Measurements from ENCODE around the gene CFAP100.

The CFAP100 gene

GRCh38 chr3:126357295-126358037 is 37.2 kb upstream of the CFAP100 start, which contains the start of gene KLF15:
TSS of gene KLF15 (minus strand) at chr3:126357408. CDS start at chr3:126352922, 4,486 bp downstream.
- peak; percentile 79 for DNase-seq

DNA sequence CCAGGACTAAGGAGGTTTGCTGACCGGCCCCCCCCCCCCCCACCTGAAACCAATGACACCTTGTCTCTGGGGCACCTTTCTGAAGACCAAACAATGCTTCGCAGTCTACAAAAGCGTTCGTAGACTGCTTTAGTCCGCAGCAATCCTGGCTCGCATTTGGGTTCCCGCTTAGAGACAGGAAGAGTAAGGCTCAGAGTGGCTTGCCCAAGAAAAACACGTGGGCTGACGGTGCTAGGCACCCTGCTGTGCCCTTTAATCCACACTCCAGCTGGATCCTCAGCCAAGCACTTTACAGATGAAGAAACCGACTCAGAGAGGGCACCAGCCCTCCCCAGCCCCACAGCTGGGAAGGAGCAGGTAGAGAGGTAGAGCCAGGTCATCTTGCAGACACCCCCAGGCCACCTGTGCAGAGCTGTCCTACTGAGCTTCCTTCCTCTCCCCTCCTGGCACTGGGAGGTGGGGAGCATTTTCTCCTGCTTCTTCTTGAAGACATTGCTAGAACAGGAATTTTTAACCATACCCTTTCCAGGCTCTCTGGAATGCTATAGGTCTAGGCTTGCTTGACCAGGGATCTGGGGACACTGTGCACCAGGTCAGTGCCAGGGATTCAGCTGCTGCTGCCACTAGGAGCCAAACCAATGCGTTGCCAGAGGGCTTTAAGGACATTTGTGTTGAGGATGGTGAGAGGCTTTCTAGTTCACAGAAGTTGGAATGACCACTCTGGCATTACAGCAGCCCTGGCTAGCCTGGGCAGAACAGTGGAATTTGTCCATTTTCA is 36.5 kb upstream of the CFAP100 start:
- peak; percentile 8 for DNase-seq

DNA sequence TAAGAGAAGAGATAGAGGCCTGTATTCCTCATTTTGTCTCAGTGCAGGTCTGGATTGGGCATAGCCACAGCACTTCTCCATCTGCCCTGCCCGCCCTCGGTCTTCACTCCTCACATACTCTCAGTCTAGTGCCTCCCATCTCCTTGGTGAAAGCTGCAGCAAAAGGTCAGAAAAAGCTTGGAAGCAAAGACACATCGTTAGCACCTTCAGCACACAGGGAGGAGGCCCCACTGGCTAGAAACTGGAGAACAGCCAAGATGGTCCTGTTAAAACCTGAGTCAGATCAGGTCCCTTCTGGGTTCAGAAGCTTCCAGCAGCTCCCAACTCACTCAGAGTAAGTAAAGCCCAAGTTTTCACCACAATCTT is 35.9 kb upstream of the CFAP100 start:
- DNase-seq = no peak

DNA sequence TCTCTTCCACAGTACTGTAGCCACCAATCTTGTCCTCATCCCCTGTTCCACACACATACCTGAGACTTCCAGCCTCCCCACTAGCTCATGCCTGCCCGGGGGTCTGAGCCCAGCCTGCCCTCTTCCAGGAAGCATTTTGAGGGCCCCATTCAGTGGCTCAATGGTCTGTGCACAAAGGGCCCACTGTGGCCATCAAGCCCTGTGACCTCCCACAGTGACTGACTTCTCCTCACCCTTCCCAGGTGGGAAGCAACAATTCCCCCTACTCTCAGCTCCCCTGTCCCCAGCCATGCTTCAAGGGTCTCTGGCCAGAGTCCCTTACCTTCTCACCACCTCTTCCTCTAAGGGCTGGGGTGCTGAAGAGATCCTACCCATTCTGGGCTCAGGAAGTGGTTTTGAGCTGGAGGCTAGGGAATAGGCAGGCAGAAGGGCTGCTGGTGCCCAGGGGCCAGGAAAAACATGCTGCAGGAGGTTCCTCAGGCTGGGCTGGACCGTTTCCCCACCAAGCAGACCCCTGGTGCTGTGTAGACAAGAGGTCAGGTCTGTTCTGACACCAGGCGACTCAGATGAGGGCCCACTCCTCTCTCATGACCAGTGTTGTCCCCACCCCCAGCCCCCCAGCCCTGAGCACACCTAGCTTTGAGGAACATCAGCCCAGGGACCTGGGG is 34.5 kb upstream of the CFAP100 start:
- no peak for DNase-seq

GRCh38 chr3:126360714-126361060 is 34.0 kb upstream of the CFAP100 start:
- DNase-seq = no peak

- DNase-seq = no peak
Measured at GRCh38 chr3:126361211-126361610, 33.5 kb upstream of the CFAP100 start.

DNA sequence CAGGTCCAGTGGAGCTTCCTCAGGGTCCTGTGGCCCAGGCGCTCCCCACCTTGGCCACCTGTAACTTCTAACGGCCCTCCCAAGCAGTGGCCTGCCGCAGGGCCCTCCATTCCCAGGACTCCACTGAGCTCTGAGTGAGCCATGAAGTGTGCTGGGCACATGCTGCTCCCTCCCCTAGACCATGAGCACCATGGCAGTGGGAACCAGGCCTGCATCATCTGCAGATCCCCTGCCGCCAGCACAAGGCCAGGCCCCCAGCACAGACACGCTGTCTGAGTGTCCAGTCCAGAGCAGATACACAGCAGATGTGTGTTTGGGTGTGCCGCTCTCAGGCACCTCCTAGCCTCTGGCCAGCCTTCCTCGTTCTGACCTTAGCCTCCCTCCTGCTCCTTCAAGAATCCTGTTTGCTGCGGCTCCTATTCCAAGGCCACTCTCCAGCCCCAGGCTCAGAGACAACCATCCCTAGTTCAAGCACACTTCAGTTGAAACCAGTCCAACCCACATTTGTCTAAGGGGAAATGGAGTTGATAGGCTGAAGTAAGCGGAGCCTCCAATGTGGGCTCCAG is 30.5 kb upstream of the CFAP100 start:
- no peak for DNase-seq

GRCh38 chr3:126364731-126365301 is 29.9 kb upstream of the CFAP100 start:
- DNase-seq = no peak

DNA sequence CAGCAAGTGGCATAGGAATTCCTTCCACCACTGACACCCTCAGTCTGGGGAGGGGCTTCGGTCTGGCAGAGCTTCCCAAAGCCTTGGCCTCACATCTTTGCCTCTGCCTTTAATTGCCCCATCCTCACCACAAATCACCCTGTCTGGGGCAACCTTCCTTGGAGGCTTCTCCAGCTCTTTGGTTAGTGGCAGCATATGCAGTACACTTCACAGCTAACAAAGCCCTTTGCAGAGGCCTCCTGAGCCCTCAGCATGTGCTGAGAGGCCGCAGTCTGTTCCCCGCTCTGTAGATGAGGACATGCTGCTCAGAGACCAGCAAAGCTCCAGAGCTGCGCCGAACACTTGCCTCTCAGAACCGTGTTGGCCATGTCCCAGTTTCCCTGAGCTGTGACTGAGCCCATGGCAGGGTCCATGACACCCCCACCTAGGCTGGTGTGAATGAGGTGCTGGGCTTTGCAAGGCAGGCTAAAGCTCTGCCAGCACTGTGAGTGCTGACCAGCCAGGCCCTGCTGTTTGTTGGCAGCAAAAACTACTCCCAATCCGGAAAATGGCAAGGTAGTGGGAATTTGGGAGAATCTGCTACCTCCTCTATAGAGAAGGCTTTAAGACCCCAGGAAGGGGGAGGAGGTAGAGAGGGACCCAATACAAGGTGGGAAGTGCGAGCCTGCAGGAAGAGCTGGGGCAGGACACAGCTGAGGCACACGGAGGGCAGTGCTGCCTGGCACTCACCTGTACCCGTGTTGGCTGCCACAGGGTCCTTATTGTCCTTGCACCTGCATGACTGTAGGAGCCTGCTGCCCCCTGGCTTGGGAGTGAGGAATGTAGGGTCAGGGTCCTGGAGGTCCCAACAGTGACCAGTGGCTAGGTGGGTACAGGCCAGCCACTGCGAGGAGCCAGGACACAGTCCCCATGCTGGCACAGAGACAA is 29.1 kb upstream of the CFAP100 start:
- DNase-seq = no peak

DNA sequence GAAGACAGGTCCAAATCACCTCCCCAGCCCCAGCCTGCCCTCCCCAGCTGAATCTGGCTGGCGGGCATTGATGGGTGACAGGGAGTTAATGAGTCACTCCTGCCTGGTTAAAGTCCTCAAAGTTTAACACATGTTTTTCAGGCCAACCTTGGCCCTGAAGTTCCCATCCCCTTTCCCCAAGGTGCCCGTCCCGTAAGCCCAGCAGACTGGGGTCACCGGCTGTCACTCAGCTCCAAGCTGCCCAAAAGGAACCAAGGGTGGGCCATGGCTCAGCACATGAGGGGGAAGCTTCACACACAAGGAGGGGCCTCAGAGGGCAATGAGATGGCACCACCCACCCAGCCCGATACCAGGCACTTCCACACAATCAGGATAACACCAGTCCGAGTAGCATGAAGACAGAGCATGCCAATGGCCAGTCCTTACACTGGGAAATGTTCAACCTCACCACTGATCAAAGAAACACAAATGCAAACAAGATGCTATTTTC is 27.3 kb upstream of the CFAP100 start:
- DNase-seq = no peak

GRCh38 chr3:126369490-126369889 is 25.2 kb upstream of the CFAP100 start:
- no peak for DNase-seq

DNA sequence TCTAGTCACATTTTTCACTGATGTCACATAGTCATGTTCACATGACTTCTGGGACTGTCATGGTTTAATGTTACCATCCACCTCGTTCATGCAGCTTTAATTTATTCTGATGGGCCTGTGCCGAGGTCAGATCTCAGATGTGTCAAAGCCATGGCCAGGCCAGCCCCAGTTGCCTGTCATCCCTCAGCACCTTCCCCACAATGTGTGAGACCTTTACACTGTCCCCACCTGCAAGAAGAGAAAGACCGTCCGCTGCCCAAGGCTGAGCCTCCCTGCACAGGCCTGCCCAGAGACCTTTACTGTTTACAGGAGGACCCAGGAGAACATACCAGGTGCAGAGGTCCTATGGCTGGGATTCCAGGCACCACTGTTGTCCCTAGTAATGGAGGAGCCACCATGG is 24.7 kb upstream of the CFAP100 start:
- DNase-seq = no peak

GRCh38 chr3:126370606-126371005 is 24.1 kb upstream of the CFAP100 start:
- no peak for DNase-seq

DNA sequence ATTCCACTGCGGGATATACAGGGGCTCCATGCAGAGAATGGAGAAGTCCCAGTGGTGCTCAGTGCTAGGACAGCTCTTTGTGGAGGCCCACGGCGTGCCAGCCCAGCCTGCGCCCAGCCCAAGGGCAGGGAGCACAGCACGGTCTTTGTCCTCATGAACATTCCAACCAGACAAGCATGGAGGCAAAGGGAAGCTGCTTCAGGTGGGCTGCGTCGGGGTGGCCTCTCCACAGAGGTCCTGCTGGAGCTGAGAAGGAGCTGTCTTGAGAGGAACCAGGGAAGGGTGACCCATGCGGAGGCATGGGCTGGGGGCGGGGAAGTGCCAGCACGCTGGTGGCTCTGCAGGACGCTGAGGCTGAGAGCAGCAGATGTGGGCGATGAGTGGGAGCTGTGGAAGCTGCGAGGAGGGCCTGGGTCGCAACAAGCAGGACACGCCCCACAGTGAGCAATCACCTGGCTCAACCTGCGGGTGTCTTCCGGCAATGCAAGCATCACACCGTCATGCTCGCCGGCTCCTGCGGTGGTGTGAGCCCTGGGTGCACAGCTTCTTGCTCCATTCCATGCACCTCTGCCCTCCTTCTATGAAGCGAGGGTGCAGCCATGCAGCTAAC is 23.5 kb upstream of the CFAP100 start:
- no peak for DNase-seq

DNA sequence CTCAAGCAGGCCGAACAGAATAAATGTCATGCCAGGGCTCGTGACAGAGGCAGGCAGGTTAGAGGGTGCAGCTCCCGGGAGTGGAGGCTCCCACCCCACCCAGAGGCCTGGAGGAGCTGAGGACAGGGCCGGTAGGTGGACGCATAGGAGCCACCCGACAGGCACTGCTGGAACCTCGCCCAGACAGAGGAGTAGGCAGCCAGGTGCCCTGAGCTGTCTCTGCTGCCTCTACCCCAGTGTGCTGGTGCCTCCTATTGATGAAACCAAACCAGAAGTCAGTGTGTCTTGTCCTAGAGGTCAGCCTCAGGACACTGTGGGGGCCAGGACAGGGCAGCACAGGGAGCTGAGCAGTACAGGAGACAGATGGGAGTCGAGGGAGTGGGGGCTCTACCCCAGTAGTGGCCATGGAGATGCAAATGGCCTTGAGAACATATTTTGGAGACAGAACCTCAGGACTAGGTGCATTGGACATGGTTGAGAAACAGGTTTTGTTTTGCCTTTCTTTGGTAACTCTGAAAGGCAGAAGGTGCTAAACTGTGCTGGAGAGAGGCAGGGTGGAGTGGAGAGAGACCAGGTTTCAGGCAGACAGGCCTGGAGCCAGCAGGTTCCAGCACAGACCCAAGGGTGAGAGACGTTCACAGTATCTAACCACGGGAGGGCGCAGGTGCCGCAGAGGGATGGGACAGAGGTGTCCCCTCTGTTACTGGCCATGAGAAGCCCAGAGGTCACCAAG is 22.1 kb upstream of the CFAP100 start:
- no peak for DNase-seq

DNA sequence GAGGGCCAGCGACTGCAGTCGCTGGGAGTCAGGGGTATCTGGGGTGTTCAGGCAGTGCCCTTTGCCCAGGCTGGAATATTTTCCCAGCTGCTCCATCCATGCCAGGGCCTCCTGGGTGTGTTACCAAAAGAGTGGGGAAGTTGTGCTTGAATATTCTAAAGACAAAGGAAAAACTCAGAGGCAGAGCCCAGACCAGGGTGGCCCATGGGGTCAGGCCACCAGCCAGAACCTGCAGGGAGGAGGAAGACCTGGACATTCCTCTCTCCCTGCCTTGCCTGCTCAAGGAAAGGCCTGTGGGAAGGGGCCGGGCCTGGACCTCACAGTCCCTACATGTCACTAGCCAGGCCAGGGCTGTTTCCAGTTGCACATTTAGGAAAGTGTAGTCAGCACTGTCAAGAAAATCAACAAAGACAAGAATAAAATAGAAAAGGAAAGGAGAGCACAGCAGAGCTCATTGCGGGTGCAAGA is 21.5 kb upstream of the CFAP100 start:
- DNase-seq = no peak

- no peak for DNase-seq
Measured at GRCh38 chr3:126373682-126374601, 20.8 kb upstream of the CFAP100 start.

DNA sequence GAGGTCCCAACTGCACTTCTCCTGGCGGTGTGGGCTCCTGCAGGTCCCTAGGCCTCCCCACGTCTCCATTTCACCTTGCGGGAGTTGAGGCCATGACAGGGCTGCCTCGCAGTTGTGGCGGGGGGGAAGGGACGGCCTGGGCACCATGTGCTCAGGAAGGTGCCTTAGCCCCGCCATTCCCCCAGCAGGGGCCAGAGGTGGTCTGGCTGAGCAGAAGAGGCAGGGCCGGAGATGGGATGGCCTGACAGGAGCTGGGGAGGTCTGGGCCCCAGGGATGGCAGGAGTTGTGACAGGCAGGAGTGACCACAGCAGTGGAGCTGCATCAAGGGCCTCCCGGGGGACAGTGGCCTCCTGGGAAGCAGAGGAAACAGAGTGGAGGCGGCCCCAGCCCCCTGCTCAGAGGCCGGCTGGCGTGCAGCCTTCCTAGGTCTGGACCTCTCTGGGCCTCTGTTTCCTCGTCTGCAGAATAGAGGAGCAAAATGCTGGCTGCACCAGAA is 18.8 kb upstream of the CFAP100 start:
- no peak for DNase-seq

DNA sequence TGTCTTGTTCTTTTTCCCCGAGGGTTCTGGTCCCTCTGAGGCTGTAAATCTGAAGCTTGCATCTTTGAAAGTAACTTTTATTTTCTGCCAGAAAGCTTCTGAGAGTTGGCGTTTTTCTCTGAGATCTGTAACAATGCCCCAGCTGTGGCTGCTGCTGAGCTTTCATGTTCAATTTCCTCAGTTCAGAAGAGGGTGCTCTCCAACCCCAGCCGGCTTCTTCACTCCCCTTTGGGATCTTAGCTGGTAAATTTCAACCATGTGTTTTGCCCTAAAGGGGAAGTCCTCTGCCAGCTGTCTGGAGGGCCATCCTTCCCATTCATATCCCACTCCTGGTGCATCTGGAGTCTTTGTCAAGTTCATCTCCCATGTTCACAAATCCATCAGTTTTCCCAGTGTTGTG is 18.3 kb upstream of the CFAP100 start:
- DNase-seq = no peak

Data from NCI-H2171 (cell line).